ENCODE results near the gene GMPR. TPM values are rescaled to one million over a fixed set of nuclear protein-coding genes. Genes with fewer than 3 reads are reported as not detected.

The GMPR gene
- total and polyA plus RNA-seq, 10 of the 15 experiments (the other 5 are each of a cell fraction or from before 2014, with no cell fraction given): 0.15 to 1.8 (median 0.49) TPM; not detected in 1

- Histone ChIP-seq H3K9ac (ENCODE audit: control insufficient read depth, insufficient read depth, low read length) (no peak overlapping the region), H4K20me1 (ENCODE audit: control insufficient read depth, insufficient read depth) (no peaks in the 10 kb centered on the region), H3K4me1 (ENCODE audit: control insufficient read depth, insufficient read depth, low read length) (0 out of 2 replicates have a peak, but pooled peaks cover under 1% of the 10 kb centered on the region), H2AFZ (ENCODE audit: control insufficient read depth, low read depth, low read length) (no peak overlapping the region), H3K36me3 (ENCODE audit: control insufficient read depth in 2 of 2, insufficient read depth in 2 of 2, low read length in 1 of 2) (peaks cover 4 to 17% of the 10 kb centered on the region in 2 experiments), H3K9me3 (replicated peaks; ENCODE audit: control insufficient read depth, insufficient read depth, low read length) (no peaks in the 10 kb centered on the region), H3K27ac (ENCODE audit: control insufficient read depth, insufficient read depth) (no peak overlapping the region), H3K4me2 (ENCODE audit: control insufficient read depth, insufficient read depth) (no peak overlapping the region), H3K79me2 (ENCODE audit: control insufficient read depth, insufficient read depth, low read length) (no peaks in the 10 kb centered on the region), H3K27me3 (replicated peaks in 1 of 2; ENCODE audit: control insufficient read depth in 2 of 2, insufficient read depth in 2 of 2, low read length in 1 of 2) (no peaks in the 10 kb centered on the region), H3K4me3 (no peak overlapping the region)
- TF ChIP-seq NKRF (conservative IDR thresholded peaks at IDR 0.05) (no peak), CREB1 (IDR thresholded peaks at IDR 0.05; ENCODE audit: low read depth) (no peak), GATAD2B (conservative IDR thresholded peaks at IDR 0.05; ENCODE audit: low read depth) (no peak)
- DNase-seq (ENCODE audit: low read depth, low spot score) (no peak), FAIRE-seq (no peak), ATAC-seq (no peak)
- intact Hi-C loops (cut with micrococcal nuclease; ENCODE audit: unreplicated experiment): no loop called here
- 80% methylated on average over 13 of the region's 13 CpGs for WGBS (ENCODE audit: insufficient coverage, insufficient replicate concordance, low lambda C conversion rate, missing lambda C conversion rate)
- ChIA-PET POLR2A (no interaction called here), RAD21 (ENCODE audit: unreplicated experiment) (interaction anchor here (1.1 to 1.6 kb wide), 4 partner anchors 174 to 628 kb away, joined by 3 to 4 read pairs (median 4); no protein-coding TSS in a partner anchor), SMC1A (ENCODE audit: uncharacterized antibody, unreplicated experiment) (interaction anchor here (0.5 to 1.5 kb wide), 6 partner anchors 12 to 426 kb away, joined by 3 to 6 read pairs (median 3); no protein-coding TSS in a partner anchor), CTCF (interaction anchor here (1.1 to 1.6 kb wide), 5 partner anchors 20 to 426 kb away, joined by 3 to 9 read pairs (median 4); no protein-coding TSS in a partner anchor)
- in situ Hi-C loops (cut with MboI): loop anchor here (5.0 to 10.0 kb wide), 2 partner anchors 177 to 430 kb away; no protein-coding TSS in a partner anchor
- no TSS peak for BruUV-seq (replicated peaks)
Measured at GRCh38 chr6:16337295-16337975, 99.0 kb downstream of the GMPR start.
